ENCODE measurements around the gene PDE6G. TPM values are rescaled to one million over a fixed set of nuclear protein-coding genes. Genes with fewer than 3 reads are reported as not detected.

Gene PDE6G
- total and polyA plus RNA-seq, 2 of the 13 experiments (the other 11 are each of a cell fraction or from before 2014, with no cell fraction given) = 1.4 to 6.7 TPM

- peak; percentile 48; the same call in 1 of the 2 replicates for TF ChIP-seq PAXIP1 (CRISPR knock-in tag; conservative IDR thresholded peaks at IDR 0.05)
- TF ChIP-seq BRF2 (CRISPR knock-in tag; IDR thresholded peaks at IDR 0.05) = peak; percentile 45; the same call in 1 of the 2 replicates
- no peak for TF ChIP-seq FIP1L1 (IDR thresholded peaks at IDR 0.05; ENCODE audit: borderline replicate concordance, insufficient read depth, low read depth, low read length)
- no peak for TF ChIP-seq DBP (CRISPR knock-in tag; IDR thresholded peaks at IDR 0.05; ENCODE audit: not compliant biosample characterization)
- TF ChIP-seq MAZ (IDR thresholded peaks at IDR 0.05; ENCODE audit: borderline replicate concordance, low read depth, low read length) = no peak; the same call in 1 of the 2 replicates
- TF ChIP-seq MAZ (CRISPR knock-in tag; IDR thresholded peaks at IDR 0.05; ENCODE audit: low read depth) = no peak
- no peak for TF ChIP-seq ZNF431 (CRISPR knock-in tag; IDR thresholded peaks at IDR 0.05; ENCODE audit: borderline replicate concordance, low read depth)
- no peak for TF ChIP-seq ZBTB49 (CRISPR knock-in tag; IDR thresholded peaks at IDR 0.05; ENCODE audit: borderline replicate concordance)
- TF ChIP-seq ZNF784 (CRISPR knock-in tag; IDR thresholded peaks at IDR 0.05; ENCODE audit: borderline replicate concordance) = no peak
- TF ChIP-seq ZNF546 (CRISPR knock-in tag; conservative IDR thresholded peaks at IDR 0.05) = 0 out of 2 replicates have a peak, but pooled peaks have one; percentile 43
- TF ChIP-seq RARA (CRISPR knock-in tag; IDR thresholded peaks at IDR 0.05) = peak; percentile 96
- 0 out of 2 replicates have a peak, but pooled peaks have one; percentile 10 for TF ChIP-seq MYC (CRISPR knock-in tag; IDR thresholded peaks at IDR 0.05; ENCODE audit: borderline replicate concordance)
- no peak for TF ChIP-seq CTCF (CRISPR knock-in tag; IDR thresholded peaks at IDR 0.05)
- no peak for TF ChIP-seq ZNF790 (CRISPR knock-in tag; IDR thresholded peaks at IDR 0.05; ENCODE audit: borderline replicate concordance)
- no peak for TF ChIP-seq ZNF670 (CRISPR knock-in tag; IDR thresholded peaks at IDR 0.05; ENCODE audit: borderline replicate concordance)
- no peak for TF ChIP-seq ATAD3A (CRISPR knock-in tag; IDR thresholded peaks at IDR 0.05)
These were observed 794 bp downstream of the PDE6G start (continued) for GRCh38 chr17:81655378-81656117.
